Measurements from ENCODE around the gene ZSWIM6.
A peak's percentile ranks its signal among the peaks of the same experiment; 100 is the strongest.

The ZSWIM6 gene

DNA sequence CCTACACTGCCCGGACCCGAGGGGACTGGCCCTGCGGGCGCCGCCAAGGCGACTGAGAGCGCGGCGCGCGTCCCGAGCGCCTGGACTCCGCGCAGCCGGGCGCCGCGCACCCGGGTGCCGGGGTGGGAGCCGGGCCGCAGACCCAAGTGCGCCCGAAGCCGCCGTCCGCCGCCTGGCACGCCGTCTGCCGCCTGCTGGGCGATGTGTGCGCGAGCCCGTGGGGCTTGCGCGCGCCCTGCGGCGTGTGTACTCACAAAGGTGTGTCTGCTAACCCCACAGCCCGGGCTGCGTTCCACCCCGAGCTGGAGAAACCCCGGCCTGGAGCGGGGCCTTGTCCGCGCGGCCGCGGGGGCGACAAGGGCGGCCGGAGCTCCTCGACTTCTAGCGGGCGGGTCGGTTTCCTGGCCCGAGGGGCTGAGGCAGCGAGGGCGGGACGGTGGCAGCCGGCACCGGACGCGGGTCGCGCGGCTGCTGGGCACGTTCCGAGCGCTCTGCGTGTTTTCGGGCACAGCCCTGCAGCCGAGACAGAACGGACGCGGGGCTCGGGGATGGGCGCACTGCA is 1.1 kb upstream of the ZSWIM6 start:
- H3K36me3 ChIP-seq (ENCODE audit: control insufficient read depth, insufficient read depth, low read length) = no peaks in the 10 kb centered on the region
- peaks cover 13% of the 10 kb centered on the region for H3K4me1 ChIP-seq (ENCODE audit: control insufficient read depth, insufficient read depth, low read length, poor library complexity, severe bottlenecking)
- no peaks in the 10 kb centered on the region for H3K9me3 ChIP-seq (ENCODE audit: control insufficient read depth, low read length)
- peak overlapping the region; percentile 93 for H3K27ac ChIP-seq (ENCODE audit: insufficient read depth, low read length, poor library complexity, severe bottlenecking)
- DNase-seq = peak; percentile 52 to 62 (median 62)
- peak overlapping the region; percentile 90 for H3K4me3 ChIP-seq (ENCODE audit: insufficient read depth, low read depth, low read length, poor library complexity, severe bottlenecking)
- H3K27me3 ChIP-seq (replicated peaks; ENCODE audit: control insufficient read depth, insufficient read depth, low read length, poor library complexity, severe bottlenecking) = peaks cover 5% of the 10 kb centered on the region

- Histone ChIP-seq H3K36me3 (ENCODE audit: control insufficient read depth, insufficient read depth, low read length) (no peaks in the 10 kb centered on the region), H3K27ac (ENCODE audit: insufficient read depth, low read length, poor library complexity, severe bottlenecking) (no peak overlapping the region), H3K9me3 (ENCODE audit: control insufficient read depth, low read length) (no peaks in the 10 kb centered on the region), H3K27me3 (replicated peaks; ENCODE audit: control insufficient read depth, insufficient read depth, low read length, poor library complexity, severe bottlenecking) (peaks cover 5% of the 10 kb centered on the region), H3K4me3 (ENCODE audit: insufficient read depth, low read depth, low read length, poor library complexity, severe bottlenecking) (peak overlapping the region; percentile 47), H3K4me1 (ENCODE audit: control insufficient read depth, insufficient read depth, low read length, poor library complexity, severe bottlenecking) (peaks cover 13% of the 10 kb centered on the region)
- peak in 2 of 3 donors; percentile 29 to 31 for DNase-seq
These were observed 296 bp downstream of the ZSWIM6 start for GRCh38 chr5:61332358-61332749.

DNA sequence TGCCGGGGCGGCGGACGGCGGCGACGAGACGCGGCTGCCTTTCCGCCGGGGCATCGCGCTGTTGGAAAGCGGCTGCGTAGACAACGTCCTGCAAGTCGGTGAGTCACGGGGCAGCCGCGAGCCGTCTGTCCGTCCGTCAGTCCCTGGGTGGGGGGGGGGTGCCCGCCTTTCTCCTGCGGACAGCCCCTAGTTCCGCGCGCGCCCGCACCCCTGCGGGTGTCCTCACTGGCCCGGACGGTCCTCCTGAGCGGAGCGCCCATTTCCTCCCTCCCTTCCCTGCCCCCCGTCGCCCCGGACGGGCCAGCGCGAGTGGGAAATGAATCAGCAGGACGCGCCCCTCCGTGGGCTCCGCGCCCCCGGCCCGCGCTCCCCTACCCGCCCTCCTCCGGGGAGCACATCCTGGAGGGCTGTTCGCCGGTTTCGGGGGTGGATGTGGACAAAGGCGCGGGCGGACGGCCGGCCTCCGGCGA is 828 bp downstream of the ZSWIM6 start:
- Histone ChIP-seq H3K27me3 (replicated peaks; ENCODE audit: control insufficient read depth, insufficient read depth, low read length, poor library complexity, severe bottlenecking) (peaks cover 5% of the 10 kb centered on the region), H3K27ac (ENCODE audit: insufficient read depth, low read length, poor library complexity, severe bottlenecking) (no peak overlapping the region), H3K4me1 (ENCODE audit: control insufficient read depth, insufficient read depth, low read length, poor library complexity, severe bottlenecking) (peaks cover 13% of the 10 kb centered on the region), H3K4me3 (ENCODE audit: insufficient read depth, low read depth, low read length, poor library complexity, severe bottlenecking) (peak overlapping the region; percentile 89), H3K9me3 (ENCODE audit: control insufficient read depth, low read length) (no peaks in the 10 kb centered on the region), H3K36me3 (ENCODE audit: control insufficient read depth, insufficient read depth, low read length) (no peaks in the 10 kb centered on the region)
- DNase-seq = peak; percentile 22 to 25 (median 24)

DNA sequence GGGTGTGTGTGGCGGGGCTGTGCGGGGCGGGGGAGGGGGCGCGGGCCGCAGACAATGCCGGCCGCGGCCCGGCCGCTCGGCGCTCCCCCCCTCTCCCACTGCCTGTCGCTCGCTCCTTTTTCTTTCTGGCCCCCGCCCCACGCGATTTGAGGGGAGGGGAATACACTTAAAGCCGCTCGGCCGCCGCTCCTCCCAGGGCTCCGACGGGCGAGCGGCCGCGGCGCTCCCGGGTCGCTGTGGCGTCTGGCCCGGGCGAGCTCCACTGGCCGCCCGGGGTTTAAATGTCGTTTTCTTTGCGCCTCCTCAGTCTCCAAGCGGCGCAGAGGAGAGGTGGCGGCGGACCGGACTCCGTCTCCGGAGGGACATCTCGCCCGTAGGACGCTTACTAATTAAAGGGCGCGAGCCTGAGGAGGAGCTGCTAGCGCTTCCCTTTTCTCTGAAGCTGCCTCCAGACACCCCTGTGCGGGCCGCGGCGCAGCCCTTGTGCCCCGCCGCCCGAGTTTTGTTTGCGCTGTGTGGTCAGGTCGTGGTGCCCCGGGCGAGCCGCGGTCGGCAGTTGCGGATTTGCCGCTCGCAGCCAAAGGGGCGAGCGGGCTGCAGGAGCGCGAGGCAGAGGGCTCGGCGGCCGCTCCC is 1.4 kb downstream of the ZSWIM6 start:
- Histone ChIP-seq H3K9me3 (ENCODE audit: control insufficient read depth, low read length) (no peaks in the 10 kb centered on the region), H3K36me3 (ENCODE audit: control insufficient read depth, insufficient read depth, low read length) (no peaks in the 10 kb centered on the region), H3K4me3 (ENCODE audit: insufficient read depth, low read depth, low read length, poor library complexity, severe bottlenecking) (peak overlapping the region; percentile 89), H3K27me3 (replicated peaks; ENCODE audit: control insufficient read depth, insufficient read depth, low read length, poor library complexity, severe bottlenecking) (peaks cover 5% of the 10 kb centered on the region), H3K4me1 (ENCODE audit: control insufficient read depth, insufficient read depth, low read length, poor library complexity, severe bottlenecking) (peaks cover 13% of the 10 kb centered on the region), H3K27ac (ENCODE audit: insufficient read depth, low read length, poor library complexity, severe bottlenecking) (no peak overlapping the region)
- peak in 1 of 3 donors; percentile 16 for DNase-seq

GRCh38 chr5:61333954-61334867 is 2.2 kb downstream of the ZSWIM6 start:
- DNase-seq = no peak
- H3K27ac ChIP-seq (ENCODE audit: insufficient read depth, low read length, poor library complexity, severe bottlenecking) = no peak overlapping the region

GRCh38 chr5:61334868-61335615 is 3.0 kb downstream of the ZSWIM6 start:
- Histone ChIP-seq H3K27ac (ENCODE audit: insufficient read depth, low read length, poor library complexity, severe bottlenecking) (no peak overlapping the region), H3K4me1 (ENCODE audit: control insufficient read depth, insufficient read depth, low read length, poor library complexity, severe bottlenecking) (peaks cover 12% of the 10 kb centered on the region), H3K27me3 (replicated peaks; ENCODE audit: control insufficient read depth, insufficient read depth, low read length, poor library complexity, severe bottlenecking) (no peaks in the 10 kb centered on the region), H3K36me3 (ENCODE audit: control insufficient read depth, insufficient read depth, low read length) (no peaks in the 10 kb centered on the region), H3K9me3 (ENCODE audit: control insufficient read depth, low read length) (no peaks in the 10 kb centered on the region), H3K4me3 (ENCODE audit: insufficient read depth, low read depth, low read length, poor library complexity, severe bottlenecking) (no peak overlapping the region)
- DNase-seq = no peak

More at GRCh38 chr5:61333954-61334867, 2.2 kb downstream of the ZSWIM6 start:
- Histone ChIP-seq H3K9me3 (ENCODE audit: control insufficient read depth, low read length) (no peaks in the 10 kb centered on the region), H3K4me3 (ENCODE audit: insufficient read depth, low read depth, low read length, poor library complexity, severe bottlenecking) (peak overlapping the region; percentile 89), H3K36me3 (ENCODE audit: control insufficient read depth, insufficient read depth, low read length) (no peaks in the 10 kb centered on the region), H3K27me3 (replicated peaks; ENCODE audit: control insufficient read depth, insufficient read depth, low read length, poor library complexity, severe bottlenecking) (no peaks in the 10 kb centered on the region), H3K4me1 (ENCODE audit: control insufficient read depth, insufficient read depth, low read length, poor library complexity, severe bottlenecking) (peaks cover 13% of the 10 kb centered on the region)

GRCh38 chr5:61339764-61340163 is 7.7 kb downstream of the ZSWIM6 start:
- H3K9me3 ChIP-seq (ENCODE audit: control insufficient read depth, low read length) = no peaks in the 10 kb centered on the region
- no peak overlapping the region for H3K4me3 ChIP-seq (ENCODE audit: insufficient read depth, low read depth, low read length, poor library complexity, severe bottlenecking)
- peaks cover 2% of the 10 kb centered on the region for H3K4me1 ChIP-seq (ENCODE audit: control insufficient read depth, insufficient read depth, low read length, poor library complexity, severe bottlenecking)
- DNase-seq = no peak
- H3K36me3 ChIP-seq (ENCODE audit: control insufficient read depth, insufficient read depth, low read length) = no peaks in the 10 kb centered on the region
- H3K27me3 ChIP-seq (replicated peaks; ENCODE audit: control insufficient read depth, insufficient read depth, low read length, poor library complexity, severe bottlenecking) = no peaks in the 10 kb centered on the region
- no peak overlapping the region for H3K27ac ChIP-seq (ENCODE audit: insufficient read depth, low read length, poor library complexity, severe bottlenecking)

- no peaks in the 10 kb centered on the region for H3K9me3 ChIP-seq (ENCODE audit: control insufficient read depth, low read length)
- DNase-seq = no peak
- H3K4me1 ChIP-seq (ENCODE audit: control insufficient read depth, insufficient read depth, low read length, poor library complexity, severe bottlenecking) = no peaks in the 10 kb centered on the region
- no peak overlapping the region for H3K27ac ChIP-seq (ENCODE audit: insufficient read depth, low read length, poor library complexity, severe bottlenecking)
- no peak overlapping the region for H3K4me3 ChIP-seq (ENCODE audit: insufficient read depth, low read depth, low read length, poor library complexity, severe bottlenecking)
- no peaks in the 10 kb centered on the region for H3K36me3 ChIP-seq (ENCODE audit: control insufficient read depth, insufficient read depth, low read length)
- H3K27me3 ChIP-seq (replicated peaks; ENCODE audit: control insufficient read depth, insufficient read depth, low read length, poor library complexity, severe bottlenecking) = no peaks in the 10 kb centered on the region
These were observed 8.8 kb downstream of the ZSWIM6 start for GRCh38 chr5:61340775-61341361.

DNA sequence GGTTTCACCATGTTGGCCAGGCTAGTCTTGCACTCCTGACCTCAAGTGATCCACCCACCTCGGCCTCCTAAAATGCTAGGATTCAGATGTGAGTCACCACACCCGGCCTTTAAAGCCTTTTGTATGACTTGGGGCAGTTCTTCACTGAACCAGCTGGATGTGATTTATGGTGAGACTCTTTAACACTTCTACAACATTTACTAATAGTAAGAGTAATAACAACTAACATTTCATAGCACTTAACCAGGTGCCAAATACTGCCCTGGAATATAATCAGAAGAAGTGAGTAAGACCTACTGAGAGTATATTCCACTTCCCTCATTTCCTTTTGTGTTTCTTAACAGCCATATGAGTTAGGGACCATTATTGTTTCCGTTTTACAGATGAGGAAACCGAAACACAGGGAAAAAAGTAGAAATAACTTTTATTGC is 10.0 kb downstream of the ZSWIM6 start:
- no peak overlapping the region for H3K4me3 ChIP-seq (ENCODE audit: insufficient read depth, low read depth, low read length, poor library complexity, severe bottlenecking)
- H3K27ac ChIP-seq (ENCODE audit: insufficient read depth, low read length, poor library complexity, severe bottlenecking) = no peak overlapping the region
- no peaks in the 10 kb centered on the region for H3K27me3 ChIP-seq (replicated peaks; ENCODE audit: control insufficient read depth, insufficient read depth, low read length, poor library complexity, severe bottlenecking)
- no peaks in the 10 kb centered on the region for H3K36me3 ChIP-seq (ENCODE audit: control insufficient read depth, insufficient read depth, low read length)
- DNase-seq = no peak
- H3K9me3 ChIP-seq (ENCODE audit: control insufficient read depth, low read length) = no peaks in the 10 kb centered on the region
- H3K4me1 ChIP-seq (ENCODE audit: control insufficient read depth, insufficient read depth, low read length, poor library complexity, severe bottlenecking) = no peaks in the 10 kb centered on the region
